C4-2B (cell line): ENCODE results near the gene RPS6KA3.
A peak's percentile ranks its signal among the peaks of the same experiment; 100 is the strongest.
"Not testable (repeated sequence)": the region's sequence is repeated elsewhere in the genome, so short reads cannot be mapped to it uniquely, and the experiment has no call there.

Experiments
- H3K27ac ChIP-seq: fragments of 450-650 bp; 2 replicates; pipeline ENCODE4 v1.5.1; 2017
- ZFX ChIP-seq: fragments of 450-650 bp; IDR thresholded peaks from 2 replicates; pipeline ENCODE4 v1.6.1; 2017
- TF ChIP-seq, protein P1 (sequence below): fragments of 450-650 bp; conservative IDR thresholded peaks from 2 replicates; pipeline ENCODE4 v1.5.1; 2017; ENCODE audit warnings: mild to moderate bottlenecking

Gene RPS6KA3

GRCh38 chrX:20130357-20130756, 136.4 kb downstream of the RPS6KA3 start:
- TF ChIP-seq, protein P1, sequence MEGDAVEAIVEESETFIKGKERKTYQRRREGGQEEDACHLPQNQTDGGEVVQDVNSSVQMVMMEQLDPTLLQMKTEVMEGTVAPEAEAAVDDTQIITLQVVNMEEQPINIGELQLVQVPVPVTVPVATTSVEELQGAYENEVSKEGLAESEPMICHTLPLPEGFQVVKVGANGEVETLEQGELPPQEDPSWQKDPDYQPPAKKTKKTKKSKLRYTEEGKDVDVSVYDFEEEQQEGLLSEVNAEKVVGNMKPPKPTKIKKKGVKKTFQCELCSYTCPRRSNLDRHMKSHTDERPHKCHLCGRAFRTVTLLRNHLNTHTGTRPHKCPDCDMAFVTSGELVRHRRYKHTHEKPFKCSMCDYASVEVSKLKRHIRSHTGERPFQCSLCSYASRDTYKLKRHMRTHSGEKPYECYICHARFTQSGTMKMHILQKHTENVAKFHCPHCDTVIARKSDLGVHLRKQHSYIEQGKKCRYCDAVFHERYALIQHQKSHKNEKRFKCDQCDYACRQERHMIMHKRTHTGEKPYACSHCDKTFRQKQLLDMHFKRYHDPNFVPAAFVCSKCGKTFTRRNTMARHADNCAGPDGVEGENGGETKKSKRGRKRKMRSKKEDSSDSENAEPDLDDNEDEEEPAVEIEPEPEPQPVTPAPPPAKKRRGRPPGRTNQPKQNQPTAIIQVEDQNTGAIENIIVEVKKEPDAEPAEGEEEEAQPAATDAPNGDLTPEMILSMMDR, result no peak
- TF ChIP-seq ZFX, result no peak
- H3K27ac ChIP-seq, result no peak overlapping the region

DNA sequence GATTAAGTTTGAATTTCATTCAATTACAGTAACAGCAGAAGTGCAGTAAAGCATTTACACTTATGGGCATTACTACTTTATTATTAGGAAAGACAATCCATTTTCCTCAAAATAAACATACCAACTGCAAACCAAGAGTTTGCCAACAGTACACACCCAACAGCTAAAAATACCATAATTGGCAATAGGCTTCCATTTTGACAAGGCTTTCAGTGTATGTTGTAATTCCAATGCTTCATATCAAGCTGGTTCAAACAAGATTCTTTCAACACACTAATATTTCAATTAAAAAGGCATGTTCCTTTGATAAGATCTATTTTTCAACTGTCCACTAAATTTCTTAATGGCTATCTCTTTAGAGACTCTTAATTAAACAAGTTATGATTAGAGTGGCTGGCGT, 137.2 kb downstream of the RPS6KA3 start:
- H3K27ac ChIP-seq, result no peak overlapping the region
- TF ChIP-seq, protein P1, result no peak
- no peak for TF ChIP-seq ZFX

DNA sequence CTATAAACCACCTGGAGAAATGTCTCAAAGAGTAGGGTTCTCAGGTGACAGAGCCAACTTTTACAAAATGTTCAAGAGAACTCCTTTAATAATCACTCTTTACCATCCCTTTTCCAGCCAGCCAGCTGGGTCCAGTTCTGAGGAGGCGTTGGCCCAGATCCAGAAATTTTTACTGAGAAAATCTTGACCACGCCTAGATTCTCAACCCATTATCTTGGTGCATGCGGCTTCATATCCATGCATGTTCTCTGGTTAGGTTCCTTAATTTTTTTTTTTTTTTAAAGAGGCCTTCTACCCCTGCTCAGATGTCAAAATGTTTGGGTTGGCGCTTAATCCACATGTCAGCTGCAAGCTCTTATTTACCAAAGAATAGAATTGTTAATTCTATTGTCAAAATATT, 138.0 kb downstream of the RPS6KA3 start:
- TF ChIP-seq ZFX, result no peak
- TF ChIP-seq, protein P1, result no peak
- H3K27ac ChIP-seq, result no peak overlapping the region

DNA sequence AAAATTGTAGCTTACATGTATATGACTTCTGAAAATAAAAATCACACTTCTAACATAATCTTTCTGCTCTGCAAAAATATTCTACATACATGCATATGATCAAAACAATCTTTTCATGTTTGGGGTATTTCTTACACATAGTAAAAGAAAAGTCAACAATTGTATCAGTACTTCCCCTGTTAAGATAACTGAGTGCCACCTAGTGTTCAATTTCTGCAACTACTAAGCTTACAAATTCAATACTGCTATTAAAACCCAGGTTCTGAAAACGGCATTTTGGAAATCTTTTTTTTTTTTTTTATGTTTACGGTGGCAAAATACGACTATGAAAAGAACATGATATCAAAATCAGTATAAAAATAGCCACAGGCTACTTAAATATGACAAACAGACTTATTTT, 139.3 kb downstream of the RPS6KA3 start:
- H3K27ac ChIP-seq, result not testable (repeated sequence)

DNA sequence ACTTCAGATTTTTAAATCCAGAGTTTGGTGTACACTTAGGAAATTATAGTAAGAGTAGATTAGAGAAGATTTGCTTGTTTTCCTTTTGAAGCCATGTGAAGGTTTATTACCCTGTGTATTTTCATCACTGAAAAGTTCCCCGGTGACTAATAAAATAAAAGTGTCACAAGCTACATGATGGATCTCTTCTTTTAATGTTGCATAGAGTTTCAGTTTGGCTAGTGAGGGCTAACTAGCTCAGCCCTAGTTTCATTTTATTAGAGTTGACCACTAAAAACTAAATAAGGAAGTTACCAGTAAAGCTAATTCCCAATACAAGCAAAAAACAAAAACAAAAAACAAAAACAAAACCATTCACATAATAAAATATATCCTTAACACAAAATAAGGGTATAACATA, 139.9 kb downstream of the RPS6KA3 start:
- not testable (repeated sequence) for H3K27ac ChIP-seq

DNA sequence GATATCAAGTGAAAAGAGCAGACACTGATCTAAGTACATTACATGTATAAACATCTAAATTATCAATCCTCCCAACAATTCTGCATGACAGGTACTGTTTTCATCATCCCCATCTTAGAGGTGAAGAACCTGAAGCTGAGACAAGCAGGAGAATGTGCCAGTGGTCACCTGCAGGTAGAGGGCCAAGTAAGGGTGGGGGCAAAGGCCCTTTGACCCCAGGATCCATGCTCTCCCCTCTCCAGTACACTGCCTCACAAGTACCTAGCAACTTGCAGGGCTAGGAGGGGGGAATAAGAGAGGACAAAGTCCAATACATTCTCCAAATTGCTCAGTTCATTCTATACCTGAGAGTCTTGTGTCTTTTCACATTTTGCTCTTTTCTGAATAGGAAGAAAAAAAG, 141.7 kb downstream of the RPS6KA3 start:
- H3K27ac ChIP-seq, result no peak overlapping the region
- TF ChIP-seq, protein P1, result no peak
- no peak for TF ChIP-seq ZFX

DNA sequence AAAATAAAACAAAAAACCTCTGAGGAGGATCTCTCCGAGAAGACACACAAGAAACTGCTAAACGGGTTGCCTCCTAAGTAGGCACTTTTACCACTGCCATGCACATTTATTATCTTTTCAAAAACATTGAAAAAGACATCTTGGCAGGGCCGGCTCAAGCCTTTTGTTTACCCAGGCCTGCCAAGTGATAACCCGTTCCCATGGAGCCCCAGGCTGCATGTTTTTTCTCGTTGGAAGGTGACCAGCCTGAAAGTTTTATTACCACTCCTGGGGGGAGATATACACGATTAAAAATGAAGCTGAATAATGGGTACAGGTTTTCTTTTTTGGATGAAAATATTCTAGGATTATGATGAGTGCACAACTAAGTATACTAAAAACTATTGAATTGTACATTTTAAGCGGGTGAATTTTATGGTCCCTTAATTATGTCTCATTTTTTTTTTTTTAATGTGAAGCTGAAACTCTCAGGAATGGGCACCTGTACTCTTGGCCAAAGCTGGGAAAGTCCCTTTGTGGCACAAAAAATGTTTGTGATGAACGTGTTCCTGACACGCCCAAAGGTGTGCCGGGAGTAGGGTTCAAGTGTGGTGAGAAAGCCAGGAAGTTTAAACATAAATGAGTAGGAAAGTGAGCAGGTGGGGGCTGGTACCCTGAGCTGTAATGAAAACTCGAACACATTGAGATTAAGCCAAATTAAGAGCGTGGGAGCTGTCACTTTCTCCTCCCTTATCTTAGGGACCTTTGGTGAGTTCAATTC, 148.5 kb downstream of the RPS6KA3 start:
- H3K27ac ChIP-seq, result peak overlapping the region; percentile 13; the same call in 1 of the 2 replicates
- TF ChIP-seq, protein P1, result no peak
- no peak for TF ChIP-seq ZFX

DNA sequence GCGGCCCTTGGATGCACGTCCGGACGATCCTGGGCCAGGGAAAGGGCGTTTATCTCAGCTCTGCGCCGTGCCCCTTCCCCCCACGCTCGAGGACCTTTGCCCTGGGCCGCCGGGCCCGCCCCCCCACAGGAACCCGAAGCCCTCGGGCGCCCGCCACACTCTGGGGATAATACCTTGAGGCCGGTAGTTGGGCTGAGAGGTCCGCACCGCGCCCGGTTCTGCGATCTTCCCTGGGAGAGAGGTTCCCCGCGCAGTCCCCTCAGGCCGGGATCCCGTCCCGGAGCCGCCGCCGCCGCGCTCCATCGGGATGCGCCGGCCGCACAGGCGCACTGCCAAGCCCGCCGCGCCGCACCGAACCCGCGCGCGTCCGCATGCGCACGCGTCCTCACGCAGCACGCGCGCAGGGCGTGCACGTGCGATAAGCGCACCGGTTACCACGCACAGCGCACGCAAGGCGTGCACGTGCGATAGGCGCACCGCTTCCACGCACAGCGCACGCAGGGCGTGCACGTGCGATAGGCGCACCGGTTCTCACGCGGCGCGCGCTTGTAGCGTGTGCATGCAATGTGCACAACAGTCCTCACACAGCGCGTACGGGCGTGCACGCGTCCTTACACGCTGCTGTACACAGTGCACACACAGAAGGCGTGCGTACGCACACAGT, 150.0 kb downstream of the RPS6KA3 start, which contains the start of gene MAP7D2:
Gene MAP7D2 (minus strand): TSS at position 331 of the 664 bp plus-strand sequence. CDS start 28 bp downstream, at position 303.
- H3K27ac ChIP-seq, result peak within 1 kb of the TSS; percentile 13; the same call in 1 of the 2 replicates
- TF ChIP-seq, protein P1, result no peak
- TF ChIP-seq ZFX, result no peak
